Glomerular visceral epithelial cell (primary cell): ENCODE results near the gene LRRC49.
"Not testable (repeated sequence)": the region's sequence is repeated elsewhere in the genome, so short reads cannot be mapped to it uniquely, and the experiment has no call there.

Experiments used
- DNase-seq: peaks from one replicate; pipeline ENCODE4 v3.0.0-alpha.2; 2016; ENCODE audit errors: extremely low spot score

Gene LRRC49

DNA sequence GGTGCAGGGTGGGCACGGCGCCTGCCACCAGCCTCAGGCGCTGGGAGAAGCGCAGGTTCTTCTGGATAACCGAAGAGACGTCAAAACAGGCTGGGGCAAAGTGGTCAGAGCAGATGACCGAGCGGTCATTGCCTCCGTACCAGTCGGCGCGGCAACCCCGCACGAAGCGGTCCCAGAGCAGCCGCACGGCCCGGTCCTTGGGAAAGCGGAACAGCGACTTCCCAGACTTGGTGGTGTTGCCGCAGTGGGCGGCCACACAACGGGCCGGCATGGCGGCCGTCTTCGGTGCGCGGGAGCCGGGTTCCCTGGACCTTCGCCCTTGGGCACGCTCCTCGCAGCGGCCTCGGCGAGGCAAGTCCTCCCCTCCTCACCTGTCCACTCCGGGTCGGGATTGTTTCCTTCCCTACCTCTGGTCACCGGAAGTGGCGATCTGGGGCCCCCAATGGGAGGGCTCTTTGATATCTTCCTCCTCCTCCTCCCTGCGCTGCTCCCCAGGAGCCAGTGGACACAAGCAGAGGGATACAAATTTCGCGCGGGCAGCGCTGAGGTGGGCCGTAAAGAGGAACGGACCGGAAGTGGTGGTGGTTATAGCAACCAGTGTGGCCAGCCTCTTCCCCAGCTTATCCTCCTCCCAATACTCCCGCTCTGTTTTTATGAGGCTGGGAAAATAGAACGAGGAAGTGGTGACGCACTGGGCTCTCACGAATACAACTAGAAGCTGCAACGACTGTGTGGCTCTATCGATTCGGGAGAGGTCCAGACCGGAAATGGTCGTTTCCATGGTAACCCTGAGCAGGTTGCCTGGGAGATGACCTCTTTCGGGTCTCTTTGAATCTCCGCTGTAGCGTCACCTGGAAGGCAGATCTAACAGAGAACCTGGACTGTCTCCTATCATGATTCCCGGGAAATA is at the start of gene LRRC49, which contains the start of gene THAP10:
Gene LRRC49 (plus strand): TSS at position 825 of the 910 bp plus-strand sequence. CDS start 69 bp downstream, at position 894.
Gene THAP10 (minus strand): TSS at position 432 of the 910 bp plus-strand sequence. CDS start 161 bp downstream, at position 271.
- peak; percentile 97 for DNase-seq

DNA sequence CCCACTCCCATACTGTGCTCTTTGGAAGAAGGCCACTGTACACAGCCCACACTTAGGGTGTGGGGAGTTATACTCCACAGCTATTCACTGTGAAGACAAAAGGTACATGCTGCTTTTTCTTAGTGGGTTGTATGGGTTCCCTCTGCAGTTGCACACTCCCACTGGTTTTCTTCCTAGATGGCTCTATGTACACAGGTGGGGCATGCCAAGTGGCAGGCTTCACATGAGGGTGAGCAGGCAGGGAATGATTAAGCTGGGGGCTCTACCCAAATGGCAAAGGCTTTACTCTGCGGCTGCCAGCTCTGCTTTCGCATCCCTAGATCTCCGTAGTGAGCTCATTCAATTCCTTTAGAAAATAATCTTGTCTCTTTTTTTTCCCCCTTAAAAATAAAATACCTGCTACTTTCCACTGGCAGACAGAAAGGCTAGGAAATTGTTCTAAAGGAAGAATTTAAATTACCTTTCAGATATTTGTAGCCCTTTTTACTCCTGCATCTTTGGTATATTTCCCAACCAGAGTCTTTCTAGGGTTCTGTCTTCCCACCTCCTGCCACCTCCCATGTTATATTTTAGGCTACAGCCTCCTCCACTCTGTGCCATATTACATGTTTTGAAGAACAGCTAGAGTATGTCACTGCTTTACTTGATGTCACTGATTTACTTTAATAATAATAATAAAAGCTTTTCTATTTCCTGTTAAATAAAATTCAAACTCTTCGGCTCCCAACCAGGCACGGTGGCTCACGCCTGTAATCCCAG is 46.8 kb upstream of the LRRC49 start:
- no peak for DNase-seq

DNA sequence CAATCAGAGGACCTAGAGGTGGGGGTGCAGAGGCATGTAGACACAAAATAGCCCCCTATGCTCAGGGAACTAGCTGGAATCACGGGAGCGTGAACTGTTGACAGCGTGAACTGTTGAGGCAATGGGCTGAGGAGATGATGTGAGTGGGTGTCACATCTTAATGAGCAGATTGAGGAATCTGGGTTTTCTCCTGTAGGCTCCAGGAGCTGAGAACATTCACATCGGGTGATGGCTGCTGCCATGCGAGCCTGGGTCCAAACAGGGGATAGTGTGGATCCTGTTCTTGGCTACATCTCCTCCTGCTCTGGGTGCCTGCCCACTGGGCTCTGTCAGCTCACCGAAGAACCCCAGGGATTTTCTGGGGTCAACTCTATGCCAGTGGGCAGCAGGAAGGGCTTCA is 40.7 kb upstream of the LRRC49 start:
- no peak for DNase-seq

DNA sequence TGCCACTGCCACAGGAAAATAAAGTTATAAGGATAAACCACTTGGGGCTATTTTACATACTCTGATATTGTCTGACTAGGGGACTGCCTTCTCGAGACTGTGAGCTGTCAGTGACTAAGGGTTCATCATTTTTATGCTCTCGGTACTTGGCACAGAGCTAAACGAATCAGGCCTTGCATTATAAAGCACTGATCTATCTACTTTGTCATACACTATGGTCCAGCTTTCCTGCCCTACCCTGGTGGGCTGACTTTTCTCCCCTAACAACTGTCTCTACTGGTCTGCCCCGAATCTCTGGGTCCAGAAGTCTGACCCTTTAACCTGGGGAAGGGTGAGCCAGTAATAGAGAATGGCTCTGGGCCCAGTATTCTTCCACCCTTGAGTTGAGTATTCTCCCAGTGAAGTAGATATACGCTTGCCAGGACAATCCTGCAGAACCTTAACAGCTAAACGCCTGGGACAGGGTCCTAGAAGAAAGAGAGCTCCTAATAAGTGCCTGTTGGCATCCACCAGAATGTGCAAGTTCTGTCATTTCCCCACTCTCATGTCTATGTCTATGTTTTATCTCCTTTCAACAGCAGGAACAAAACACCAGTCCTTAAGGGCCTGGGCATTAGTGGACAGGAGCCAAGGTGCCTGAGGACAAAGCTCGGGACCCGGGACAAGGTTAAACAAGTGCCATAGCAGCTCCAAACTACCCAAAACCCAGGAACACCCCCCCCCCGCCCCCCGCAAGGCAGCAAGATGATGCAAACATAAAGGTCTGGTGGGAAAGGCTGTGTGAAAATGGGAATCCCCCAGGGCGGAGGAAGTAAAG is 39.9 kb upstream of the LRRC49 start:
- DNase-seq = peak; percentile 33

GRCh38 chr15:70853318-70853972 is 39.2 kb upstream of the LRRC49 start:
- peak; percentile 72 for DNase-seq

GRCh38 chr15:70853973-70854665 is 38.5 kb upstream of the LRRC49 start, which contains the start of gene LARP6:
LARP6 (minus strand) TSS chr15:70854157; CDS start chr15:70854088, 69 bp downstream.
- DNase-seq = peak; percentile 68

GRCh38 chr15:70854666-70854976 is 38.0 kb upstream of the LRRC49 start:
- DNase-seq = peak; percentile 30

DNA sequence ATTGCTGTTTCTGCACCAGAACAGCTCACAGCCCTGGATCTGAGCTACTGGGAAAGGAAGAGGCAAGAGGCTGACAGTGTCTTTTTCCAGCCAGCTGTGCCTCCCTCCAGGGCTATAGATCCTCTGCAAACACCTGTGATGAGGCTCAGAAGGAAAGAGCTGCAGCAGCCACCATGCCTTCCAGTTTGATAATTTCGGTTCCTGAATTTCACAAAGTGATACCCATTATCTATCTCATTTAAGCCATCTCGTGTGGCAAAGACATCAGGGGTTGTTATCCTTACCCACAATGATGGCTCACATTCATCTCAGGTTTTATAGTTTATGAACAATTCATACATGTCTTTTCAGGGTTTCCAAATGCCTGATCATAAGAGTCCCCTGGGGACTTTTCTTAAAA is 36.9 kb upstream of the LRRC49 start:
- no peak for DNase-seq

GRCh38 chr15:70856177-70856883 is 36.3 kb upstream of the LRRC49 start:
- DNase-seq = no peak

GRCh38 chr15:70856884-70857561 is 35.6 kb upstream of the LRRC49 start:
- peak; percentile 91 for DNase-seq

- DNase-seq = no peak
These were observed 34.9 kb upstream of the LRRC49 start for GRCh38 chr15:70857562-70858285.

DNA sequence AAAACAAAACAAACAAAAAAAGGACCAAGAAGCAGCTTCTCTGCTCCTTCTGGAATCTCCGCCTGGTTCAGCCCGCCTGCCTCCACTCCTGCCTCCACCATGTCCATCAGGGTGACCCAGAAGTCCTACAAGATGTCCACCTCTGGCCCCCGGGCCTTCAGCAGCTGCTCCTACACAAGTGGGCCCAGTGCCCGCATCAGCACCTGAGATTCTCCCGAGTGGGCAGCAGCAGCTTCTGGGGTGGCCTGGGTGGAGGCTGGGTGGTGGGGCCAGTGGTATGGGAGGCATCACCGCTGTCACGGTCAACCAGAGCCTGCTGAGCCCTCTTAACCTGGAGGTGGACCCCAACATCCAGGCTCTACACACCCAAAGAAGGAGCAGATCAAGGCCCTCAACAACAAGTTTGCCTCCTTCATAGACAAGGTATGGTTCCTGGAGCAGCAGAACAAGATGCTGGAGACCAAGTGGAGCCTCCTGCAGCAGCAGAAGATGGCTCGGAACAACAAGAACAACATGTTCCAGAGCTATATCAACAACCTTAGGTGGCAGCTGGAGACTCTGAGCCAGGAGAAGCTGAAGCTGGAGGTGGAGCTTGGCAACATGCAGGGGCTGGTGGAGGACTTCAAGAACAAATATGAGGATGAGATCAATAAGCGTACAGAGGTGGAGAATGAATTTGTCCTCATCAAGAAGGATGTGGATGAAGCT is 33.9 kb upstream of the LRRC49 start:
- not testable (repeated sequence) for DNase-seq

DNA sequence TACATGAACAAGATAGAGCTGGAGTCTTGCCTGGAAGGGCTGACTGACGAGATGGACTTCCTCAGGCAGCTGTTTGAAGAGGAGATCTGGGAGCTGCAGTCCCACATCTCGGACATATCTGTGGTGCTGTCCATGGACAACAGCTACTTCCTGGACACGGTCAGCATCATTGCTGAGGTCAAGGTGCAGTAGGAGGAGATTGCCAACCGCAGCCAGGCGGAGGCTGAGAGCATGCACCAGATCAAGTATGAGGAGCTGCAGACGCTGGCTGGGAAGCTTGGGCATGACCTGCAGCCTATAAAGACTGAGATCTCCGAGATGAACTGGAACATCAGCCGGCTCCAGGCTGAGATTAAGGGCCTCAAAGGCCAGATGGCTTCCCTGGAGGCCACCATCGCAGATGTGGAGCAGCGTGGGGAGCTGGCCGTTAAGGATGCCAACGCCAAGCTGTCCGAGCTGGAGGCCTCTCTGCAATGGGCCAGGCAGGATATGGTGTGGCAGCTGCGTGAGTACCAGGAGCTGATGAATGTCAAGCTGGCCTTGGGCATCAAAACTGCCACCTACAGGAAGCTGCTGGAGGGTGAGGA is 33.2 kb upstream of the LRRC49 start:
- DNase-seq = no peak

DNA sequence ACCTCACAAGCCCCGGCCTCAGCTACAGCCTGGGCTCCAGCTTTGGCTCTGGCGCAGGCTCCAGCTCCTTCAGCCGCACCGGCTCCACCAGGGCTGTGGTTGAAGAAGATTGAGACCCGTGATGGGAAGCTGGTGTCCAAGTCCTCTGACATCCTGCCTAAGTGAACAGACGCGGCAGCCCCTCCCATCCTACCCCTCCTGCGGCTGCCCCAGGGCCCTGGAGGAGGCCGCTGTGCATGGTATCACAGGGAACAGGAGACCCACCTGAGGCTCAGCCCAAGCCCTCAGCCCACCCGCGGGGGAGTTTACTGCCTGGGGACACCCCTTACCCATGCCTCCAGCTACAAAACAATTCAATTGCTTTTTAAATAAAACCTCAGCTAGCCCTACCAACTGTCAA is 32.6 kb upstream of the LRRC49 start:
- no peak for DNase-seq

GRCh38 chr15:70863450-70864218 is 29.0 kb upstream of the LRRC49 start:
- peak; percentile 62 for DNase-seq

GRCh38 chr15:70866982-70867641 is 25.5 kb upstream of the LRRC49 start:
- DNase-seq = no peak
